Stimulated activated CD4-positive, alpha-beta T cell treated with anti-CD3 and anti-CD28 coated beads, TNF-alpha, amount 100 ng/mL, for 24 hours (primary cell): Measurements from ENCODE around the gene RPA1.
A peak's percentile ranks its signal among the peaks of the same experiment; 100 is the strongest.
"Not testable (repeated sequence)": the region's sequence is repeated elsewhere in the genome, so short reads cannot be mapped to it uniquely, and the experiment has no call there.

Experiments
- DNase-seq, 3 experiments: peaks; one replicate each; pipeline ENCODE4 v3.0.0-alpha.2; 2020; ENCODE audit warnings: low read depth in 3 of 3

The RPA1 gene

GRCh38 chr17:1813088-1813487 lies 16.7 kb upstream of the RPA1 start:
- no peak for DNase-seq

DNA sequence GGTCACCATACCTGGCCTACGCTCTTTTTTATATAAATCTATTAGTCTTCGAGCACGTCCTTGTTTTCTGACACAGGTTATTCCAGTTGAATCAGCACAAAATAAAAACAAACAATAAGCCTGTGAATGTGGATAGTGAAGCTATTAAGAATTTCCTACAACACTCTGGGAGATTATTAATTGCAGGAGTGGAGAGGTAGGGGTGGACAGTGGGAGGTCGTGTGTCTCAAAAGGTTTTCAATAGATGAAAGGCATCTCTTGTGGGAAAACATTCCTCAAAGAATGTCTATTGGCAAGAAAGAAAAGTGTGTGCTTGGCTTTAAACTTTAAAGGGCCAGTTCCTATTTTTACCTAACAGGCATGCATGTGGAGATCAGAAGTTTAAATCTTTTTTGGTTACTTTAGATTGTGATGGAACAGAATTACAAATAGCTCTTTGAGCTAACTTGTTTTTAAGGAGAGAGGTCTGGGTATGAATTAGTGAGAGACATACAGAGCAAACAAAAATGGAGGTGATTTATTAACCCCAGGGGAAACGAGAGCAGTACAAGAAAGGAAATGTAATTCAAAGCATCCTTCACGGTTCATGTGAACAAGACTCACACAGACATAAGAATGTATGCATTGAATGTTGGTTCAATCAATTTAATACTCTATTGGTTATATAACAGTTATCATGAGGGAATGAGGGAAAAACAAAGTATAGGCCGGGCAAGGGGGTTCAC lies 9.1 kb upstream of the RPA1 start:
- no peak for DNase-seq

DNA sequence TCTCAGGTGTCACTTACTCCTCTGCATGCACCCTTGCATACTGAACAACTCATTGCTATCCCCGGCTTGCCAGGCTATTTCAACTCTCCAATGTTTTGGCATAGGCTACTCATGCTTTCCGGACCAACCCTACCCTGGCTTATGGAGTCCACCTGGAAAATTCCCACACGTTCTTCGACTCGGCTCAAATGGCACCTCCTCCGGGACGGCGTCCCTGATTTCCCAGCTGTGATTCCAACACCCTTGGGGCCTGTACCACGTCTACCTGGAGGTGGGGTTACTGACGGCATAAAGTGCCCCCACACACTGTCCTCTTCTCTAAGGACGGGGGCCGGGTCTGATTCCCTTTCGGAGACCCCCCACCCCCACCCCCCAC lies 601 bp upstream of the RPA1 start:
- no peak for DNase-seq

GRCh38 chr17:1830288-1830687 lies 483 bp downstream of the RPA1 start:
- peak in 1 of 3 experiments; percentile 11 for DNase-seq

GRCh38 chr17:1834380-1835149 lies 4.8 kb downstream of the RPA1 start:
- peak in 2 of 3 experiments; percentile 7 to 21 for DNase-seq

DNA sequence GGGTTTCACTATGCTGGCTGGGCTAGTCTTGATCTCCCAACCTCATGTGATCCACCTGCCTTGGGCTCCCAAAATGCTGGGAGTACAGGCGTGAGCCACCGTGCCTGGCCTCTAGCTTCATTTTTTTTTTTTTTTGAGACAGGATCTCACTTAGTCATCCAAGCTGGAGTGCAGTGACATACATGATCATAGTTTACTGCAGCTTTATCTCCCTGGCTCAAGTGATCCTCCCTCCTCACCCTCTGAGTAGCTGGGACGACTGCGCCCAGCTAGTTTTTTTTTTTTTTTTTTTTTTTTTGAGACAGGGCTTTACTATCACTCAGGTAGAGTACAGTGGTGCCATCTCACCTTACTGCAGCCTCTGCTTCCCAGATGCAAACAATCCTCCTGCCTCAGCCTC lies 9.7 kb downstream of the RPA1 start:
- no peak for DNase-seq

GRCh38 chr17:1843947-1844346 lies 14.1 kb downstream of the RPA1 start:
- DNase-seq, result no peak

DNA sequence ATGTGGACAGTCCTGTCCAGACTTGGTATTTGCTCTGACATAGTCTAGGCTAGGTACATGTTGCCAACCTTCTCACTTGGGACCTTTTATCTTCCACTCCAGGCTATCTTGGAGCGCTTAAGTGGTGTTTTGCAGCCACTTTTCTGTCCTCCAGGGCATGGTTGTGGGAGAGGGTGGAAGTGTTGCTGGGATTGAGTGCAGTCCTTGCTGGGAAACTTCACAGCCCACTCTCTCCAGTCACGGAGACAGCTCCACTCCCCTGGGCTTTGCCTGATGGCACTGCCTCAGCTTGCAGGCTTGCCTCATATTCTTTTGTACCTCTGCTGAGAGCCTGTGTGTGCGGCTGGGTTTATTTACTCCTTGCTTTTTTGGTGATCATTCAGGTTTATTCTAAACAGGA lies 17.4 kb downstream of the RPA1 start:
- DNase-seq, result no peak

- no peak for DNase-seq
Observed at GRCh38 chr17:1852327-1852726, 22.5 kb downstream of the RPA1 start.

DNA sequence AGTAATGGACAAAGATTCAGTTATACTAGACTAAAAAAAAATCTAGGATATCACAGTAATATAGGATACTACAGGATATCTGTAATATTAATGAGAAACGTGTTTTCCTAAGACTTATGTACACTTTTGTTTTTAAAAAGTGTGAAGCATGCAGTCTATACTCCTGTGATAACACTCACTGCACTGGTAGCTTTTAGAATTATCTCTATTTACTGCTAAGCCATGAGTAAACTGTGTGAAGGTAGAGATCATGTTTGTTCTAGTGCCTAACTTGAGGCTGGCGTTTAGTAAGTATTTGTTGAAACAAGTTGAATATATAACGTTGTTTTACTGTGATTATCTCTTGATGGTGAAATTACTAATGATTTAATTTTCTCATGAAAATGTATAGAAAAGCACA lies 23.9 kb downstream of the RPA1 start:
- DNase-seq, result no peak

GRCh38 chr17:1856462-1856861 lies 26.7 kb downstream of the RPA1 start:
- DNase-seq, result not testable (repeated sequence)

DNA sequence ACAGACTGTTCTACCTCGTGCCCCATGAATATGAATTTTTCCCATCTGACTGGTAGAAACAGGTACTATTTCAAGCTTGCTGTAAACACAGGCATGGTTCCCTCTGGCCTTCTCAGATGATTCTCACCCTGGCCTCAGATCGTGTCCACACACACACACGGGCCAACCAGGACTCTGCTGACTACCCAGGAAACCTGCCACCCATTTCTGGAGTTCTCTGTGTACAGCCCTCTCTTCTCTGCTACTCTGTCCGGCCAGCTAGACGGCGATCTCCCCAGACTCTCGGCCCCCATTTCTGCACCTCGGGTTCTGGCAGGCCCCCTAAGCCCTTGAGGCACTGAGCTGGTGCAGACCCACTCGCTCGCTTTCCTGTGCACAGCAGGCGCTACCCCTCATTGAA lies 31.2 kb downstream of the RPA1 start:
- no peak for DNase-seq

- DNase-seq, result no peak
Observed at GRCh38 chr17:1861391-1862010, 31.7 kb downstream of the RPA1 start.

GRCh38 chr17:1865252-1866037 lies 35.6 kb downstream of the RPA1 start:
- DNase-seq, result peak; percentile 17 to 37 (median 37)

DNA sequence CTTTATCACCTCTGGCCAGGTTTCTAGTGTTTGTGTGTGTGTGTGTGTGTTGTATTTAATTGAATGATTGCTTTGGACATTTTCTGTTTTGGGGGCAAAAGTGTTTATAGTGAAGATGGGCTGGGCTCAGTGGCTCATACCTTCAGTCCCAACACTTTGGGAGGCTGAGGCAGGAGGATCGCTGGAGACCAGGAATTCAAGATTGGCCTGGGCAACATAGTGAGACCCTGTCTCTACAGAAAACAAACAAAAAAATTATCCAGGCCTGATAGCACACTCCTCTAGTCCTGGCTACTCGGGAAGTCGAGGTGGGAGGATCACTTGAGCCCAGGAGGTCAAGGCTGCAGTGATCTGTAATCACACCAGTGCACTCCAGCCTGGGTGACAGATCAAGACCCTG lies 37.5 kb downstream of the RPA1 start:
- no peak for DNase-seq

DNA sequence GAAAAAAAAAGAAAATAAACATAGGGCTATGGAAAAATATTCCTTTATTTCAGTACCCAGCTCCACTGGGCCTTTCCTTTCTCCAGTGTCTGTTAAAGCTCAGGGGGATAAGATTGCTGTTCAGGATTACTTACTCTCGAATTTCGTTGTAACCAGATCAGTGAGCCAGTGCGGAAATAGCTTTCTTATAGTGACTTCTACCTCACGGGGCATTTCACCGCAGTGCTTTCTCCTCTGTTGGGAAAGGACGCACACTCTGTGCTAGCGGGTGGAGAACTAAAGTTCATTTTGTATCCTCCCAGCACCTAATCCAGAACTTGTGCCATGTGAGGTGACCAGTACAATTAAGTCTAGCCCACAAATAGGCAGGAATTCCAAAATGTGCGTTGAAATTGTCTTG lies 38.3 kb downstream of the RPA1 start:
- DNase-seq, result no peak

GRCh38 chr17:1870592-1870991 lies 40.8 kb downstream of the RPA1 start:
- DNase-seq, result no peak

DNA sequence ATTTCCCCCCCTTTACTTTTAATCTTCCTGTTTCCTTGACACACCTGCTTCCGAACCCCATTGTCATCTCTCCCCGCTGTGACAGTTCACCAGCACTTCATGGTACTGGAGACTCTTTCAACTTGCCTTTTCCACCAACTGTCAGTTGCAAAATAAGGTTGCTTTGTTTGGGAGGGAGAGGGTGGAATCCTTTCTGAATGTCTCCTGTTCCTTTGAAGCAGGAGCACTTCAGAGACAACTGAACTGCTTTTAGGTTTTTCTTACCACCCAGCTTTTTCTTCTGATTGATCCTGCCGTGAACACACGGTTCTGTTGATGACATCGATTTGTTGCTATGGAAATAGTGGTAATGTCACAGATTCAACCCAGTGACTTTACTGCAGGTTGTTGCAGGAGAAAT lies 42.0 kb downstream of the RPA1 start:
- DNase-seq, result no peak

DNA sequence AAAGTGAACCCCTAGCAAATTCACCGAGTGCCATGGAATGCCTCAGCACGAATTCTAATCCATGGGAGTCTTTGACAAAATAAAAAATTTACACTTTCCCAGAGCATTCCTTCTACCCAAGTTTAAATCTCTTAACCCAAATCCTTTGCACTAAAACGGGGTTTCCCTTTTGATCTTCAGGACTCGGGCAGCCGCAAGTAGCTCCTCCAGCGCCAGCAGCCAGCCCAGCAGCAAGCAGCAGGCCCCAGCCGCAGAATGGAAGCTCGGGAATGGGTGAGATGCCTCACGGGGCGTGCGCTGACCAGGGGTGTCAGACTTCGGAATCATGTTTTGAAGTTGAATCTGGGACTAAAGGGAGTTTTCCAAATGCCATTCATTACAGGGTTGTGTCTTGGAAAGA lies 42.4 kb downstream of the RPA1 start:
- no peak for DNase-seq

DNA sequence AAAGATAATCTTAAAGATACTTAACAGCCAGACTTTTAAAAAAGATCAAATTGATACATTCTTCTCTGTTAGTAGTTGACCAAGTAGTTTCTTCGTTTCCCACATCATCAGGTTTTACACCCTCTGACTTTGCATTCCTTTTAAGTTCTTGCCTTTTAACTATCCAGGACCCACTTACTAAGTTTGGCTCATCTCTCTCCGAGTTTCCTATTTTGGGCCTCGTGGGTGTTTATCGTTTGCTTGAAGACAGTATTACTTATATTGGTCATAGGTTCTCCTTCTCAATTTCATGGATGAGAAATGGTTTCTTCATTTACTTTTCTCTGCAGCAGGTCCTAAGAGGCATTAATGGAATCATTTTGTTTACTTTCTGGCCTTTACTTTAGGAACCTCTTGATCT lies 43.2 kb downstream of the RPA1 start:
- no peak for DNase-seq

DNA sequence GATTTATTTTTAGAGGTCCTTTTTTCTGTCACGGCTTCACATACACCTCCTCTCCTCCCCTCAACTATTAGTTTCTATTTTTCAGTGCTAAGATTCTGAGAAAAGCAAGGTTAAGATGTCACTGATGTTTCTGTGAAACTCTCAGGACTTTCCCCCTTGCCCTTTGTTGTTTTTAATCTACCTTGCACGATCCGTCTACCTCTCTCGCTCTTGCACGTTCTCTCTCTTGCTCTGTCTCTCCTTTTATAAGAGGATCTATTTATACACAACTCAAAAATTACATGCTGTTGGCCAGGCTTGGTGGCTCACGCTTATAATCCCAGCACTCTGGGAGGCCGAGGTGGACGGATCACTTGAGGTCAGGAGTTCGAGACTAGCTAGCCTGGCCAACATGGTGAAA lies 43.6 kb downstream of the RPA1 start:
- no peak for DNase-seq

- no peak for DNase-seq
Observed at GRCh38 chr17:1875597-1875996, 45.8 kb downstream of the RPA1 start.
